Keratinocyte (primary cell): ENCODE results near the gene KRTAP5-4. TPM values are rescaled to one million over a fixed set of nuclear protein-coding genes. Genes with fewer than 3 reads are reported as not detected.
"Not testable (repeated sequence)": the region's sequence is repeated elsewhere in the genome, so short reads cannot be mapped to it uniquely, and the experiment has no call there.

Experiments used
- DNase-seq: peaks from one replicate; pipeline ENCODE4 v3.0.0-alpha.2; 2011; ENCODE audit warnings: low read depth, missing footprints, low spot score
- FAIRE-seq: peaks from 2 replicates; lab custom pipeline; 2011; peaks lifted over from hg19 to GRCh38; lab: Jason Lieb, UNC
- H2AFZ ChIP-seq: 2 replicates; pipeline ENCODE4 v1.6.0; 2012; ENCODE audit warnings: low read length, control low read depth, inconsistent platforms; ENCODE audit not compliant: control insufficient read depth
- H3K27ac ChIP-seq: 2 replicates; pipeline ENCODE4 v1.5.1; 2011; ENCODE audit warnings: low read length; ENCODE audit not compliant: control insufficient read depth, insufficient read depth
- H3K27me3 ChIP-seq: 3 replicates; pipeline ENCODE4 v1.6.0; 2011; ENCODE audit warnings: low read length; ENCODE audit not compliant: control insufficient read depth, insufficient read depth; ENCODE audit errors: extremely low read depth
- H3K36me3 ChIP-seq, 2 experiments: 2 replicates in 1 of 2; 3 replicates in 1 of 2; pipeline ENCODE4 v1.5.1; 2011; ENCODE audit warnings: low read length in 2 of 2, mild to moderate bottlenecking in 1 of 2; ENCODE audit not compliant: control insufficient read depth in 2 of 2, insufficient read depth in 2 of 2; ENCODE audit errors: extremely low read depth in 1 of 2
- H3K4me1 ChIP-seq: 3 replicates; pipeline ENCODE4 v1.5.1; 2011; ENCODE audit warnings: low read length; ENCODE audit not compliant: control insufficient read depth, insufficient read depth; ENCODE audit errors: extremely low read depth
- H3K4me2 ChIP-seq: 3 replicates; pipeline ENCODE4 v1.6.0; 2011; ENCODE audit warnings: low read depth, low read length; ENCODE audit not compliant: control insufficient read depth, insufficient read depth; ENCODE audit errors: extremely low read depth
- H3K4me3 ChIP-seq, 3 experiments: fragments of 200-600 bp in 1 of 3; sonication (generic) in 1 of 3; 2 replicates in 2 of 3; 3 replicates in 1 of 3; pipeline ENCODE4 v1.5.1; 2011 to 2016; ENCODE audit warnings: low read length in 3 of 3, mild to moderate bottlenecking in 3 of 3, control low read depth in 2 of 3, inconsistent platforms in 1 of 3, low read depth in 1 of 3, mixed read lengths in 1 of 3, mixed run types in 1 of 3, moderate library complexity in 1 of 3; ENCODE audit not compliant: control insufficient read depth in 2 of 3, insufficient read depth in 2 of 3; ENCODE audit errors: extremely low read depth in 1 of 3
- H3K79me2 ChIP-seq: 2 replicates; pipeline ENCODE4 v1.6.0; 2012; ENCODE audit warnings: low read length; ENCODE audit not compliant: control insufficient read depth, insufficient read depth
- H3K9ac ChIP-seq: 3 replicates; pipeline ENCODE4 v1.6.0; 2011; ENCODE audit warnings: low read length; ENCODE audit not compliant: control insufficient read depth, insufficient read depth; ENCODE audit errors: extremely low read depth
- H3K9me1 ChIP-seq: 3 replicates; pipeline ENCODE4 v1.6.0; 2011; ENCODE audit warnings: low read length; ENCODE audit not compliant: control insufficient read depth, insufficient read depth; ENCODE audit errors: extremely low read depth
- H3K9me3 ChIP-seq: 2 replicates; pipeline ENCODE4 v1.5.1; 2012; ENCODE audit warnings: low read depth, low read length; ENCODE audit not compliant: control insufficient read depth
- H4K20me1 ChIP-seq: 3 replicates; pipeline ENCODE4 v1.6.0; 2011; ENCODE audit warnings: low read length; ENCODE audit not compliant: control insufficient read depth, insufficient read depth; ENCODE audit errors: extremely low read depth
- CTCF ChIP-seq, 3 experiments: IDR thresholded peaks in 1 of 3; conservative IDR thresholded peaks in 1 of 3; optimal IDR thresholded peaks in 1 of 3; 2 replicates in 2 of 3; 3 replicates in 1 of 3; pipeline versions ENCODE3 to v1.5.1; 2011; ENCODE audit warnings: low read length in 3 of 3, mild to moderate bottlenecking in 3 of 3, moderate library complexity in 2 of 3, control low read depth in 1 of 3, inconsistent platforms in 1 of 3; ENCODE audit not compliant: insufficient read depth in 2 of 3; ENCODE audit errors: extremely low read depth in 1 of 3
- EZH2 ChIP-seq: IDR thresholded peaks from one replicate; pipeline ENCODE4 v1.6.1; 2012; ENCODE audit warnings: inconsistent platforms, mild to moderate bottlenecking, low read length, moderate library complexity
- dilution Hi-C: fragments of 300-500 bp; cut with MboI; formaldehyde crosslinking; loops from one replicate; pipeline ENCODE4 v1.7.0; 2020; ENCODE audit warnings: low sequenced_read_pairs; ENCODE audit not compliant: extremely low pct_ligation_motif_present
- polyA plus RNA-seq, 5 experiments: library from polyadenylated mRNA; depleted of rRNA in 3 of 5; stranded (reverse) in 3 of 5; stranded (forward) in 1 of 5; unstranded in 1 of 5; fragments of >200 nt; gene quantifications; 1 replicate in 1 of 5; 2 replicates in 3 of 5; 3 replicates in 1 of 5; pipeline versions ENCODE4 v1.2.1 to v1.2.3, GENCODE V29; 2011 to 2012; ENCODE audit warnings: missing spikeins in 2 of 5, low read depth in 1 of 5, low replicate concordance in 1 of 5

The KRTAP5-4 gene
- polyA plus RNA-seq, 1 donor (not counting 4 experiments of a cell fraction or from before 2014, with no cell fraction given) = not detected

GRCh38 chr11:1607156-1607845 lies 14.6 kb downstream of the KRTAP5-4 start:
- H4K20me1 ChIP-seq, DNase-seq, H3K9ac ChIP-seq, H3K4me2 ChIP-seq, H3K79me2 ChIP-seq, H3K9me1 ChIP-seq, FAIRE-seq, H3K4me1 ChIP-seq, H3K9me3 ChIP-seq, H2AFZ ChIP-seq, H3K27ac ChIP-seq, H3K4me3 ChIP-seq, dilution Hi-C loops, H3K36me3 ChIP-seq: not testable (repeated sequence)
- H3K27me3 ChIP-seq = peaks cover 21% of the 10 kb centered on the region
- TF ChIP-seq EZH2 = peak; percentile 25

GRCh38 chr11:1605923-1606322 lies 16.0 kb downstream of the KRTAP5-4 start:
- H3K36me3 ChIP-seq, H4K20me1 ChIP-seq, H2AFZ ChIP-seq, dilution Hi-C loops, H3K9ac ChIP-seq, H3K79me2 ChIP-seq, H3K4me1 ChIP-seq, H3K4me3 ChIP-seq, DNase-seq, H3K9me3 ChIP-seq, H3K9me1 ChIP-seq, FAIRE-seq, H3K4me2 ChIP-seq, H3K27ac ChIP-seq: not testable (repeated sequence)
- H3K27me3 ChIP-seq = peaks cover 21% of the 10 kb centered on the region

- dilution Hi-C loops = no loop called here
- FAIRE-seq = no peak
- no peak overlapping the region for H3K4me3 ChIP-seq
- no peaks in the 10 kb centered on the region for H3K9me3 ChIP-seq
- peaks cover 21% of the 10 kb centered on the region for H3K27me3 ChIP-seq
- H3K9ac ChIP-seq = no peak overlapping the region
- no peak overlapping the region for H3K4me2 ChIP-seq
- no peaks in the 10 kb centered on the region for H3K79me2 ChIP-seq
- H3K9me1 ChIP-seq = no peaks in the 10 kb centered on the region
- no peaks in the 10 kb centered on the region for H3K4me1 ChIP-seq
- no peaks in the 10 kb centered on the region for H4K20me1 ChIP-seq
- no peaks in the 10 kb centered on the region for H3K36me3 ChIP-seq
- TF ChIP-seq EZH2 = no peak
- TF ChIP-seq CTCF (optimal IDR thresholded peaks at IDR 0.05 in 1 of 3, IDR thresholded peaks at IDR 0.05 in 1 of 3, conservative IDR thresholded peaks at IDR 0.05 in 1 of 3; ENCODE audit: extremely low read depth in 1 of 3, insufficient read depth in 2 of 3, low read length in 3 of 3) = no peak
- H2AFZ ChIP-seq = no peak overlapping the region
- DNase-seq = no peak
- H3K27ac ChIP-seq = no peak overlapping the region
Observed at GRCh38 chr11:1604711-1605110, 17.2 kb downstream of the KRTAP5-4 start.
